RCC 7860 (cell line): ENCODE measurements around the gene RASGRF1.

ENCODE experiments used
- DNase-seq: peaks from one replicate; pipeline ENCODE4 v3.0.0-alpha.2; 2015; ENCODE audit warnings: low spot score
- FAIRE-seq: peaks from 2 replicates; lab custom pipeline; 2012; peaks lifted over from hg19 to GRCh38; lab: Jason Lieb, UNC

RASGRF1 gene

DNA sequence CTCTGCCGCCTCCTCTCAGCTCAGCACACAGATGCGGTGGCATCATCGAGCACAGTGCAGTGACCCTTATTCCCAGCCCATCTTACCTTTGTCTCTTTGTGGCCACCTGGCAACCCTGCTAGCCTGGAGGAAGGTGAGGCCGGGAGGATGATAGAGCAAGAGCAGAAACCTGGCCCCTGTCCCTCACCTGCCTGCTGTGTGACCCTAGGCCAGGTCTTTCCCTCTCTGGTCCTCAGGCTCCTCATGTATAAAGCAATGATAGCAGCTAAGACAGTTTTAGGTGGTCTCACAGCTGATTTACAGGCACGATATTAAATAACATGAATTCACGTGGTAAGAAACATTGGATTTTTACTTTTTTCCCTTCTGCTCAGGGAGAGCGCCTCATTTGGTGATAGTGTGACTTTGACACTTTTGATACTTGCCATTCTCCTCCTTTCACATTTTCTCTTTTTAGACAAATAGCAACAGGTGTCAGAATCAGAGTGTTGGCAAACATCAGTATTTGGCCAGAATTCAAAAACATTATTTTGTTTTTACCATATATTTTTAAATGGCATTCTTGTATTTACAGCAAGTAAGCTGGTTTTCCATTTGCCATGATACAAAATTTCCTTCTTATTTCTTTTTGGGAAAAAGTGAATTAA lies 116.2 kb downstream of the RASGRF1 start:
- DNase-seq = no peak
- FAIRE-seq = no peak

- DNase-seq (no peak), FAIRE-seq (no peak)
Observed at GRCh38 chr15:78969687-78970349, 120.8 kb downstream of the RASGRF1 start.

DNA sequence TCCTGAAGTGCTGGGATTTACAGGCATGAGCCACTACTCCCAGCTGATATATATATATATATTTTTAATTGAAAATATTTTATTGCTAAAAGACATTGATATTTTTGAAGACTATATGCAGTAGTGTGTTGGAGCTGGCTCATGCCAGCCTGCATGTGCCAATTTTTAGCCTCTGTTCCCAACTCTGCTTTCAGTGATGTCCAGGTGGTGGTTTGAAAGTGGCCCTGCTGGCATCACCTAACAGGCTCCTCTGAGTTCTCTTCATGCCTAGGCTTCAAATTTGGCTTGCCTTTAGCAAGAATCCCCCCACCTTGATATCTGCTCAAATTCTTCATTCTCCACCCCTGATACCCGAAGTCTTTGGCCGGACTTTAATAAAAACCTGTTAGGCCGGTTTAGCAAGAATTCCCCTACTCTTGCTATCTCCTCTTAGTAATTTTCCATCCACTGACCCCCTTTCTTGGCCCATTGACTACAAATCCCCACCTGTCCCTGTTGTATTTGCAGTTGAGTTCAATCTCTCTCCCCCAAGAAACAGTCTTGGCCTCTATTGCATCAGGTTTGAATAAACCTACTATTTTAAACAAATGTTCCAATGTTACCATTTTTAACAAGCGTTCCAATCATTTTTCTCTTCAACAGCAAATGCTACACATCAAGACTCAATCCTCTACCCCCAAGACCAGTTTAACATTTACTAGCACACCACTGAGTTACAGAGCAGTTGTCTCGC lies 121.9 kb downstream of the RASGRF1 start:
- DNase-seq = no peak
- FAIRE-seq = no peak

- no peak for FAIRE-seq
- DNase-seq = no peak
Observed at GRCh38 chr15:78968114-78968513, 122.5 kb downstream of the RASGRF1 start.

- FAIRE-seq = no peak
Observed at GRCh38 chr15:78960308-78960707, 130.3 kb downstream of the RASGRF1 start.

GRCh38 chr15:78959360-78959759 lies 131.2 kb downstream of the RASGRF1 start:
- FAIRE-seq (no peak), DNase-seq (no peak)

More at GRCh38 chr15:78960308-78960707, 130.3 kb downstream of the RASGRF1 start:
- DNase-seq = no peak

DNA sequence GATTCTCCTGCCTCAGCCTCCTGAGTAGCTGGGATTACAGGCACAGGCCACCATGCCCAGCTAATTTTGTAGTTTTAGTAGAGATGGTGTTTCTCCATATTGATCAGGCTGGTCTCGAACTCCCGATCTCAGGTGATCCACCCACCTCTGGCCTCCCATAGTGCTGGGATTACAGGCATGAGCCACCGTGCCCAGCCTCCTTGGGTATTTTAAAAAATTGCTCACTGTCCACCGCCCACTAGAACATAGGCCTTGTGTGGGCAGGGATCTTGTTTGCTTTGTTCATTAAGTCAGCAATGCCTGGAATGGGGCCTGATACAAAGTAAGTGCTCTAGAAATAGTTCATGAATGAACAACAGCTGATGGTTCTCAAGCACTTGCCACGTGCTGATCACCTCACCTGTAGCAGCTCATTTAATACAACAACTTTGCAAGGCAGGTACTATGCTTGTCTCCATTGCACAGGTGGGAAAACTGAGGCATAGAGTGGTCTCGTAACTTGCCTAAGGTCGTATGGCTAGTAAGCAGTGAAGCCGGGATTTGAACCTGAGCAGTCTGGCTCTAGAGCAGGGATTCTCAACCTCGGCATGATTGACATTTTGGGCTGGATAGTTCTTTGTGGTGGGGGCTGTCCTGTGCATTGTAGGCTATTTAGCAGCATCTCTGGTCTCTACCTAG lies 133.0 kb downstream of the RASGRF1 start:
- no peak for DNase-seq

GRCh38 chr15:78956937-78957336 lies 133.6 kb downstream of the RASGRF1 start:
- FAIRE-seq (no peak), DNase-seq (no peak)

More for the DNA sequence above, 133.0 kb downstream of the RASGRF1 start:
- no peak for FAIRE-seq

- DNase-seq (no peak), FAIRE-seq (no peak)
Observed at GRCh38 chr15:78955355-78955754, 135.2 kb downstream of the RASGRF1 start.

GRCh38 chr15:78951841-78952238 lies 138.7 kb downstream of the RASGRF1 start:
- DNase-seq = no peak
- FAIRE-seq = no peak

DNA sequence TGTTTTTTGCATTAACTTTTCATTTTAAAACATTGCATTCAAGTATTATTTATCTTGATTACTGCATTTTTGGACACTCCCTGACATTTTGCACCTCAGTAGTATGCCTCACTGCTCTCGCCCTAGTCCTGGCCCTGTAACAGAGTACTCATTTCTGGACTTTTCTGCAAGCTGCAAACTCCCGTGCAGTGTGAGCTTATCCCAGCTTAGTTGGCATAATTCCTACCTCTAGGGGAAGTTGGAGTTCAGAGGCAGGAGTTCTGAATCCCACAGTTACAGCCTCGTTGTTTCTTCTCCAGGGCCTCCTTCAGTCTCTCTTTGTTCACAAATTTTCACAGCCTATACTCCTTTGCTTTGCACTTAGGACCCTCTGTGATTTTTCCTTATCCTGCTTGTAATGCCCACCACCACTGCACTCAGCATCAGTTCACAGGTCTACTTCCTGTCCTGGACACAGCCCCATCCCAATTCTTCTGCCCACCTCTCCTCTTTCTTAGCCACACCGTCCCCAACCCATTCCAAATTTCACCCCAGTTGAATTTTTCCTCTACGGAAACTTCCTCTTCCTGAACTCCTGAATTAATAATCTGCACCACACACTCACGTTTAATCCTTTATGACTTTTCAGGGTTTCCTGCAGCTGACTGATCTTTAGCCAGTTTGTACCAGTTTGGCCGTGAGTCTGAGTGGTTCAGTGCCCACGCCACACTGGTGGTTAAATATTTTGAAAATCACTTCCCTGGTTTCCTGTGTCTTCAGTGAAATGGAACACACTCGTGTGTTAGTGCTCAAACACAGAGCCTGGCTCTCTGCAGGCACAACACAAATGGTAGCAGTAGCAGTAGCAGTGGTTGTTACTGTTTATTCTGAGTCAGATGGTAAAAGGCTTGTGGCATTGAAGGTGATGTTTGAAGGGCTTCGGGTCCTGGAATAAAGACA lies 139.4 kb downstream of the RASGRF1 start:
- FAIRE-seq = no peak

GRCh38 chr15:78950343-78950742 lies 140.2 kb downstream of the RASGRF1 start:
- FAIRE-seq = no peak
- no peak for DNase-seq

More for the DNA sequence above, 139.4 kb downstream of the RASGRF1 start:
- DNase-seq = peak; percentile 15

GRCh38 chr15:78949461-78949860 lies 141.1 kb downstream of the RASGRF1 start:
- DNase-seq = no peak
- no peak for FAIRE-seq

DNA sequence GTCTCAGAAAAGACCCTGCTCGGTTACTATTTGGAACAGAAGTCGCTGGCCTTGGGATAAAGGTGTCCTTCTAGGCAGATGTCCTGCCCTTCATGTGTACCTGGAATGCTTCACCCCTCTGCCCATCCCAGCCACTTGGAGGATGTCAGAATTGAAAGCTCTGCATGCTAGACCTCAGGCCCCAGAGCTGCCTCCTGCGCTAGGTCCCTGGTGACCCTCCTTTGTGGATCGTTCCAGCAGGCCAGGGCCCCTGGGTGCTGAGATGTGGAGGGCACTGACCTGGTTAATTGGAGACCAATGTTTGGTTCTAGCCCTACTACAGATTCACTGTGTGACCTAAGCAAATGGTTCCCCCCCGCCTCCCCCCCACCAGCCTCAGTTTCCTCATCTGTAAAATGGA lies 143.1 kb downstream of the RASGRF1 start:
- FAIRE-seq = no peak
- no peak for DNase-seq

GRCh38 chr15:78946493-78946892 lies 144.1 kb downstream of the RASGRF1 start:
- no peak for FAIRE-seq
- DNase-seq = no peak

DNA sequence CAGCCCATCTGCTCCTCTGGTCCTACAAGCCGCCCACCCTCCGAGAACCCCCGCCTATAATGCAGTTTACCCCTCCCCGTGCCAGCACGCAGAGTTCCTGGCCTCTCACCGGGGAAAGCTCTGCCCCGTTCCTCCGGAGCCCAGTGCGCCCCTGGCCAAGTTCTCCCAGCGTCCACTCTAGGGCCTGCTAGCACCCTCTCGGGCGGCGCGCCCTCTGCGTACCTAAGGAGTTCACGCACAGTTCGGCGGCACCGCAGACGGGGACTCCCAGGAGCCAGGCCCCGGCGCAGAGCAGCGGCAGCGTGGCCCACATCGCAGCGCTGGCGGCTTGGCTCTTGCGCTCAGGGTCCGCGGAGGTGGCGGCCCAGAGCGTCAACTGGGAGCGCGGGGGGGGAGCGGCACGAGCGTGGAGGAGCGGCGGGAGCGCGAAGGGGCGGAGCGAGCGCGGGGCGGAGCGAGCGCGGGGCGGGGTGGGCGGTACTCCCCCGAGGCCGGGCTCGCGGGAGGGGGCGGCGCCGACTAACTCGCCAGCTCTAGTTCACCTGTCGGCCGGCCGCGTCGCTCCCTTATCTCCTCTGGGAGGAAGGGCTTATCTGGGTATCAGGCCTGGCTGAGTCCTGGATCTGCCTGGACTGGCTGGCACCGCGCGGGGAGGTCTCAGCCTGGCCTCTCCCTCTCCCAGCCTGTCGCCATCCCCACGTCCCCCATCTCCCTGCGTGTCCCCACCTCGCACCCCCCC lies 145.7 kb downstream of the RASGRF1 start, which contains the start of gene CTSH:
Gene CTSH, minus strand, starts transcription at position 378 of the 739 bp plus-strand sequence. Its CDS starts 65 bp downstream, at position 313.
- FAIRE-seq = no peak

GRCh38 chr15:78944202-78944625 lies 146.4 kb downstream of the RASGRF1 start:
- FAIRE-seq (no peak), DNase-seq (no peak)

More for the DNA sequence above, 145.7 kb downstream of the RASGRF1 start, which contains the start of gene CTSH:
- peak; percentile 27 for DNase-seq

DNA sequence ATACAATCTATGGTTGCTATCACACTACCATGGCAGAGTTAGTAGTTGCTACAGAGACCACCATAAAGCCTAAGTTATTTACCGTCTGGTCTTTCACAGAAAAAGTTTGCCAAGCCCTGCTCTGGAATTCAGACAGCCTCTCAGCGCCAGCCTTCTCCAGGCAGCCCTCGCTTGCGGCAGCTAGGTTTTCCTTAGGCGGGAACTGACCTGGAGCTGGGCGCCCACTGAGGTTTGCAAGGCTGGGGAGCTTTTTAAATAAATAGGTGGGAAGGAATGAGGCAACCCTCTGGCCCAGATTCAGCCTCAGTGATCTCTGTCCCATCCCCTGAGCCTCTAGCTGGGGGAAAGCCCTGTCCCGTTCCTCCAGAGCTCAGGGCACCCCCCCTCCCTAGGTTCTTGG lies 146.9 kb downstream of the RASGRF1 start:
- DNase-seq (no peak), FAIRE-seq (no peak)

- FAIRE-seq = no peak
- DNase-seq = no peak
Observed at GRCh38 chr15:78942741-78943140, 147.8 kb downstream of the RASGRF1 start.
